ENCODE measurements around the gene FLNB.

DNA sequence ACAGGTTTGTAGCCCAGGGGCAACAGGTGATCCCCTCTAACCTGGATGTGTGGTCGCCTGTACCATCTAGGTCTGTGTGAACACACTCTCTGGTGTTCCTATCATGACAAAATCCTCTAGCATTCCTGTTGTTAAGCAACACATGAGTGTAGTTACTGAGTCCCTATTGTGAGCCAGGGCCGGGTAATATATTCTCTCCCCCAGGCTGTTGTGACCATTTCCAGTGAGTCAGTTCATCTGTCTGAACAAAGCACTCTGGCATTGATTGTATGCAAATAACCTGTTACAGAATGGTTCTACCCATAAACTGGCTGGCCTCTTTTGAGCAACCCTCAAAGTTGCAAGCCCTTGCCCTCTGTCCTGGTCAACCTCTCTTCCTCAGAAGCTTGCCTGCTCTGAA, 2.6 kb upstream of the FLNB start:
- TF ChIP-seq, protein P1, sequence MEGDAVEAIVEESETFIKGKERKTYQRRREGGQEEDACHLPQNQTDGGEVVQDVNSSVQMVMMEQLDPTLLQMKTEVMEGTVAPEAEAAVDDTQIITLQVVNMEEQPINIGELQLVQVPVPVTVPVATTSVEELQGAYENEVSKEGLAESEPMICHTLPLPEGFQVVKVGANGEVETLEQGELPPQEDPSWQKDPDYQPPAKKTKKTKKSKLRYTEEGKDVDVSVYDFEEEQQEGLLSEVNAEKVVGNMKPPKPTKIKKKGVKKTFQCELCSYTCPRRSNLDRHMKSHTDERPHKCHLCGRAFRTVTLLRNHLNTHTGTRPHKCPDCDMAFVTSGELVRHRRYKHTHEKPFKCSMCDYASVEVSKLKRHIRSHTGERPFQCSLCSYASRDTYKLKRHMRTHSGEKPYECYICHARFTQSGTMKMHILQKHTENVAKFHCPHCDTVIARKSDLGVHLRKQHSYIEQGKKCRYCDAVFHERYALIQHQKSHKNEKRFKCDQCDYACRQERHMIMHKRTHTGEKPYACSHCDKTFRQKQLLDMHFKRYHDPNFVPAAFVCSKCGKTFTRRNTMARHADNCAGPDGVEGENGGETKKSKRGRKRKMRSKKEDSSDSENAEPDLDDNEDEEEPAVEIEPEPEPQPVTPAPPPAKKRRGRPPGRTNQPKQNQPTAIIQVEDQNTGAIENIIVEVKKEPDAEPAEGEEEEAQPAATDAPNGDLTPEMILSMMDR (IDR thresholded peaks at IDR 0.05): no peak
- TF ChIP-seq POLR2A (IDR thresholded peaks at IDR 0.05) (no peak), EP300 (IDR thresholded peaks at IDR 0.05) (no peak)
